Daoy (cell line): ENCODE data around the gene PRIMPOL. TPM values are rescaled to one million over a fixed set of nuclear protein-coding genes. Genes with fewer than 3 reads are reported as not detected.

Source experiments
- DNase-seq: peaks from one replicate; pipeline ENCODE4 v3.0.0-alpha.2; 2015; ENCODE audit warnings: low read depth
- total RNA-seq: library from RNA; depleted of rRNA; stranded (reverse); fragments of >200 nt; shearing (Covaris generic); gene quantifications from 2 replicates; pipeline ENCODE4 v1.2.3, GENCODE V29; 2014

The PRIMPOL gene
- total RNA-seq, 1 experiment from 2014 or later = 10.4 TPM

DNA sequence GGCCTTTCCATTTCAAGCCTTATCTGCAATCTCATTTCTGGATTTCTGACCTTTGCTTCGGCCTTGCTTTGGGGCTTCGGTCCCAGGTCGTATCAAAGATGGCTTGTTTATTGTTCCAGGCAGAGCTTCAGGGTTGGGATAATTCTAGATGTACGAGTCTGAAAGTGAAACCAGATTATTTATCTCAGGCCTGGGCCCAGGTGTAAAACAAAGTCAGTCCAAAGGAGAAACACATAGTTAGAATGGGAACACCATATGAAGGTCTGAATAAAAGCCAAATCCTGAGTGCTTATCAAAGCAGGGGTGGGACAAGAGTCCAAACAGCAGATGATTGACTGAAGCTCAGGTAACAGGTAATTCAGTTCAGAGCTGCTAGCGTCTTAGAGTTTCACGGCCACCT is 17.1 kb downstream of the PRIMPOL start:
- DNase-seq = no peak

- DNase-seq = no peak
Observed at GRCh38 chr4:184668096-184668495, 18.6 kb downstream of the PRIMPOL start.

DNA sequence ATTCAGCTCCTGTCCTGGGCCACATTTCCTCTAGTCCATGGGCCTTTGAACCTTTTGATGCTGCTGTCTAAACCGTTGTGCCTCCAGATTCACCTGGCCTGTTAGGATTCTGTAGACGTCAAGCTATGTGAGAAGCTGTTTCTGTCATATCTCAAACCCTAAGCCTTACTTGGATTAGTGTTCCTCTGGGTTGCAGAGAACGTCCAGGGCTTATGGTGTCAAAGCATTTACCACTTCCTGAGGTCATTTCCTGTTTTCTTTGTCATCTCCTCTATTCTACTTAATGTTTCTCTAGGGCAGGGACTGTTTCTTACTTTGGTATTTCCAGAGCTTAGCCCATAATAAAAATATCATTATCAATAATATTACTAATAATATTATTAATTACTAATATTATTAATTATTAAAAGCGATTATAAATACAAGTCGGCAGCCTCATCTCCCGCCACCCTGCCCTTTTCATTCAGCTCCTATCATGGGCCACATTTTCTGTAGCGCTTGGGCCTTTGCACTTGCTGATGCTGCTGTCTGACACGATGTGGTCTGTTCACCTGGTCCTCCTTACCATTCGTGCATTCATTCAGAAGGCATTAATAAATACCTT is 19.1 kb downstream of the PRIMPOL start:
- DNase-seq = no peak

DNA sequence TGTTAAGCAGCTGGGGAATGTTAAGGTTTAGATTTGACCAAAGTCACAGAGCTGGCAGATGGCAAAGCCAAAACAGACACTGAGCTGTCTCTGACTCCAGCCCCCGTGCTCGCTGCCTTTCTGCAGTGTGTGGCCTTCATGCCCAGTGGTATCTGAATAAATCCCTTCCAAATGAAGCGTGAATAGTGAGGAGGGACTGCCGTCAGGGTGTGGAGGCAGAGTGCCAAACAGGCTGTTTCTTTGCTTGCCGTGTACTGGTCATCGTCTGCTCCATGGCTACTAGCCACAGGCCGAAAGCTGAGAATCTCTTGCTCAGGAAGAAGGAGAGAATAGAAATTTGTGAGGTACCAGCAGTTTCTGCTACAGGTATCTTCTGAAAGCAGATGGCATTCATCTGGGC is 19.7 kb downstream of the PRIMPOL start:
- DNase-seq = no peak

- no peak for DNase-seq
Observed at GRCh38 chr4:184671101-184671500, 21.6 kb downstream of the PRIMPOL start.

DNA sequence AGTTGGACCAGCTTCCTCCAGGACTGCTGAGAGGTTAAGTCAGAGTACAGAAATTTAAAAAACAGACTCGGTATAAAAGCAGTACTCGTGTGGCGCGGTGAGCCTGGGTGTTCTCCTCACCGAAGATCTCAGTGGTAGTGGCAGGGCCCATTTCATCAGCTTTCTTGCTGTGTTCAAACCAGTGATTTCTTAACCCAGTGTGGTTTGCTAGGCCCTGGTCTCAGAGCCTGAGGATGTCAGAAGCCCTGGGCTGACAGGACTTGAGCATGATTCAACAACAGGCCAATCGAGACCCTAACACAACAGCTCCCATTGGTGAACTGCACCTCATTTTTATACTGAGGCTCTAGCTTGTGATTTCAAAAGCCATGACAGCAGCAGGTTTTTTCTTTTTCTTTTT is 23.2 kb downstream of the PRIMPOL start:
- no peak for DNase-seq

DNA sequence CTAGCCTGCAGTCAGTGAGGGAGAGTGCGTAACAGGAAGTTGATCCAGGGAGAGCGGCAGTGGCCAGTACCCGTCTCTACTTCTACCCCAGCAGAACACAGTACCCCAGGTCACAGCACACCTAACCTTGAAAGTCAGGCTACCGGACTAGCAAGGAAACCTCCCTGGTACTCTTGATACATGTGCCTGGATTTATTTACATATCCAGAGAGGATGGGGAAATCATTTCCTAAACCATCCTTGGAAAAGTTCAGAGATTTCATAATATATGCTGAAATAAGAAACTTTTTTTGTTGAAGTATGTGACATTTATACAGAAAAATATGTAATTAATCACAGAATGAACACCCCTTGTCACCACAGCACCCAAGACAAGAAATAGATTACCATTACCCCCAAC is 24.5 kb downstream of the PRIMPOL start:
- DNase-seq = no peak

- DNase-seq = no peak
Observed at GRCh38 chr4:184675018-184675417, 25.5 kb downstream of the PRIMPOL start.

- no peak for DNase-seq
Observed at GRCh38 chr4:184675821-184676492, 26.4 kb downstream of the PRIMPOL start.

- no peak for DNase-seq
Observed at GRCh38 chr4:184680698-184681097, 31.2 kb downstream of the PRIMPOL start.

DNA sequence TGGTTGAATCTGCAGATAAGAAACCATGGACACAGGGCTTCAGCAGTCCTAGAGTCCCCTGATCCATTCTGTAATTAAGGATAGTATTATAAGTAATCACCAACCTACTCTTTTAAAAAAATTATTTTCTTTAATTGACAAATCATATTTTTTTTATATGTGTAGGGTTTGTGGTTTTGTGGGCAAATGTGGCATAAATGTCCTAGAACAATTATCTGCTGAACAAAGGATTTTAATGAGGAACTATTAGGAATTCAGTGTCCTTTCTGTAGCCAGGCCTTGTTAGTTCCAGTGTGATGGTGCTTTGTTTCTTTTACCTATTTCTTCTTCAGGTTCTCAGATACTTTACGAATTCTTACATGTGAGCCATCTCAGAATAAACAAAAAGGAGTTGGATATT is 32.4 kb downstream of the PRIMPOL start:
- DNase-seq = no peak

DNA sequence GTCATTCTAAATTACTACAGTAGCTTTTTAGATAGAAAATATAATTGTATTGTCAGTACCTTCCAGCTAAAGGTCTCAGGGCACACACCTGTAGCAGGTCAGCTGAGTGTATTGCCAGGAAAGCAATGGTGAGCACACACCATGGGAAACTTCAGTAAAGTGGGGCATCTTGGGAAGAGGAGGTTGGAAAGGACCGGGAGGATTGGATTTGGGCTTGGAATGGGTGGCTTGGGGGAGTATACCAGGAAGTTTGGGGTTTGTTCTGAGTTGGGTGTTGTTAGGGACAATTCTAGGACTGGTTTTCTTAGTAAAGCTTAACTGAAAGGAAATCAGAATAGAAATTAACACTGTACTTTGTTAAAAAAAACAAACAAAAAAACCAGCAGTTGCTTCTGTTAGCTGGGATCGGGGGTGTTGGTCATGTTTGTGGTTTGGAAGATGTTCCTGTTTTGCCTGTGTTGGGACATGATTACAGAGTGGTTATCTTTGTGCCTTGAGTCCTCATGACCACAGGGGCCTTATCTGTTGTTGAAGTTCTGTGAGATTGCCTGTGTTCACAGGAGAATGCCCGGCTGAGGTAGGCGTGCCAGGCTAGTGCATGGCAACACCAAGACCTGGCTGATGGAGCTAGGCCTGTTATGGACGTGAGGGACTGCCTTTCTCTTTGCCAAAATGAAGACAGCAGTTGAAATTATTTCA is 35.1 kb downstream of the PRIMPOL start:
- no peak for DNase-seq

GRCh38 chr4:184688005-184688404 is 38.5 kb downstream of the PRIMPOL start:
- DNase-seq = no peak

DNA sequence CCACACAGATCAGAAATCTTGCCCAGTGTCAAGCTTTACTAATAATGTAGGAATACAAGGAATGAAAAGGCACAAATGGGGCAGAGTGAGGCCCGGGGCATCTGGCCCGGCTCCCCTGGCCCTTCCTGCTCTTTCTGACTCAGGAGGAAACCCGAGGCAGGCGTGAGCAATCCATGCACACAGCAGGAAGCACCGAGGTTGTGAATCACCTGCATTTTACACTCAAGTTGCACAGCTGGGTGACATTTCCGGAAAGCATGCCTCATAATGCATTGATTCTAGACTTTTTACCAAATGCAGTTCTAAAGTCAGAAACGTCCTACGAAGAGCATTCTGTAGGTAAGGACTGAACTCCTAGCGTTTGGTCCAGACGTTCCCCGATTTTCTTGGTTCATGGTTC is 38.9 kb downstream of the PRIMPOL start:
- DNase-seq = peak; percentile 86

DNA sequence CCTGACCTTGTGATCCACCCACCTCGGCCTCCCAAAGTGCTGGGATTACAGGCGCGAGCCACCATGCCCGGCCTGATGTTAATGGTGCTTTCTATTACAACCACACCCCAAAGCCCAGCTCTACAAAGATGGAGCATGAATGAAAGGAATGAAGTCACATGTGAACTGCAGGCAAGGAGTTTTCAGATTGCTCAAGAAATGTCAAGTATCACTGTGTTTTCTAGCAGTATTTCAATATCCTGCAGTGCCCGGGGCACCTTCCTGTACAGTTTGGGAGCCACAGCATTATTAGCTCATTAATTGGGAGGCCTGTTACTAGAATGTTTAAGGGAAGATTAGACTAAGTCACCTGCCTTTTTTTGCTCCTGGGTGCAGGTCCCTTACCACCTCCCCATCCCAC is 40.1 kb downstream of the PRIMPOL start:
- DNase-seq = no peak

DNA sequence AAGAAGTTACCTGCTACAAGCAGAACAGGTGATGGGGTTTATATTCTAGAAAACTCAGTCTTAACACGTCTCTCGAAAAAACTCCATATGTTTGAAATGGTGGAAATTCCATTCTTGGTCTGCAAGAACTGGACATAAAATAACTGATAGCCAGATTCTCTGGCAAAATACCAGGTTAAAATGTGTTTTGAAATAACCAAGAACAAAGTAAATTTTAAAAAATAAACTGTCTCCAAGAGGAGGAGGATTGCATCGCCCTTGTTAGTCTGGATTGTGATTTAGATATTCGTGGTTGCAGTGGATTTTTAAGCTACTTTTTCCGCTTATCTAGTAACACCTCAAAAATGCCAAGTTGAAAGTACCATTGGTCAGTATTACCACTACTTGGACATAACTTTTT is 43.5 kb downstream of the PRIMPOL start:
- no peak for DNase-seq

GRCh38 chr4:184694412-184694956 is 44.9 kb downstream of the PRIMPOL start:
- DNase-seq = no peak

DNA sequence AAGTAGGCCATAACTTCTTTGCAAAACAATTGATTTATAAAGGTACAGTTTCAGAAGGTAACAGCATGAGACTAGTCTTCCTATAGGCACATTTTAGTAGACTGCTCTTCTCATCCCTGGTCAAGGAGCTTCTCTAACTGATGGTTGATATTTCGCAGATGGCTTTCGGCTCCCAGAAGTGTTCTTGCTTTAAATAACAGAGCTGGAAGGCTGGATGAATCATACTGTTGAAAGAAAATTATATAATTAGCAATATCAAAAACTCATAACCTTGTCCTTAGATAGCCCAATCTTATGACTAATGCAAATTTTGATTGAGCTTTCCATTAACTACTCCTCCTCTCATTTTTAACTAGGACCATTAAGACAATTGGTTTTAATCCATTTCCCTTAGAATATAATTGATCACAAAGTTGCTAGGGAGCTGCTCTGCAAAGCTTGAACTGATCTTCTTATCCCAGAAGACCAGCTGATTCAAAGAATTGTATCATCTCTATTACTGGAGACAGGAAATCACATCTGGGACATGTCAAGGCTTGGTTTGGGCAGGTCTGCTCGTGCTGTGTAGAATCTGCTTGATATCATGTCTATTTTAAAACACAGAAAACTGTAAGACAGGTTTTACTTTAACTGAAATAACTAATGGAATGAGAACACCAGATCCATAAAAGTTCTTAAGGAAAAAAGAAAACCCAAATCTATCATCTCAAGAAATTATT is 45.8 kb downstream of the PRIMPOL start:
- DNase-seq = no peak

DNA sequence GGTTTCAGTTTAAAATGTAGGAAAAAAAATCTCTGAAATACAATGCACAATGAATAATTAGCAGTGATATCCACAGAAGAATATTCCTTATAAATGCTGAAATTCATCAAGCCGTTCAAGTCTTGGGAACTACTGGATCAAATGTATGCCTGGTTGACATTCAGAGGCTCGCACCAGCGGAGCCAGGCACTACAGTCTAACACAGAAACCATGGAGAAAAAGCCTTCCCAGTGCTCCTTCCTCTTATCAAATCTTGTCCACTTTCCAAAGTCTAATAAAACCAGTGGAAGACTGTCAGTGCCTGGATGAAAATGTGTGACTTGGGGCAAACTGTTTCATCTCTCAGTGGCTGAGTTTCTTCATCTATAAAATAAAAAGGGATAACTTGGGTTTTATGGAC is 48.4 kb downstream of the PRIMPOL start:
- DNase-seq = no peak

DNA sequence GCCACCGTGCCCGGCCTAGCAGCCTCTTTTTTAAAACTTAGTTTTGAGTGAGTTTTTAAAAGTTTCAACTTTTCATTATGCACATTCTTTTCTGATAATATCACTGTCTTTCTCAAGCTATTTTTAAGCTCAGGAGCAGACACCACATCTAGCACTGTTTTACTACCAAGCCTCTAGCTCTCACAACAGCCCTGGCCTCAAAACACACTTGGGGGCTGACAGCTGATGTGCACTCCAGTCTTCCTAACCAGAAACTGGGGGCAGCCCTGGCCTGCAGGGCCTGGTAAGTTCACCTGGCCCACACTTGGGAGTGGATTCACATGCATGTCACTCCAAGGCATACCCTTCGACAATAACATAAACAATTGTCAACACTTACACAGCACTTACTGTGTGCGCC is 50.4 kb downstream of the PRIMPOL start:
- no peak for DNase-seq

GRCh38 chr4:184702114-184702513 is 52.6 kb downstream of the PRIMPOL start:
- DNase-seq = no peak

DNA sequence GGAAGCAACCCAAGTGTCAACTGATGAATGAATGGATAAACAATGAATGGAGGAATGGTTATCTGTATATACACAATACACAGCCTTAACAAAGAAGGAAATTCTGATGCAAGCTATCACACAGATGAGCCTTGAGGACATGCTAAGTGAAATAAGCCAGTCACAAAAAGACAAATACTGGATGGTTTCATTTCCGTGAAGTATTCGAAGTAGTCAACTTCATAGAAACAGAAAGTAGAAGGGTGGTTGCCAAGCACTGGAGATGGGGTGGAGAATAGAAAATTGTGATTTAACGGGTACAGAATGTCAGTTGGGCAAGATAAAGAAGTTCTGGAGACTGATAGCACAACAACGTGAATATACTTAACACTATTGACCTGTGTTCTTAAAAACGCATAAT is 56.2 kb downstream of the PRIMPOL start:
- no peak for DNase-seq
